RWPE1 (cell line): ENCODE measurements around the gene SHKBP1.
A peak's percentile ranks its signal among the peaks of the same experiment; 100 is the strongest.

Experiments used
- CTCF ChIA-PET: fragments of 350-600 bp; sonication (Branson Sonifier 250); formaldehyde crosslinking; extraction: SDS; loops from one replicate; lab custom pipeline; 2021; lab: Yijun Ruan, JAX
- POLR2A ChIA-PET: fragments of 400-600 bp; formaldehyde crosslinking; extraction: SDS; loops from one replicate; lab custom pipeline; 2020; ENCODE audit warnings: antibody characterized with exemption; ENCODE audit not compliant: low non-redundant PET; lab: Yijun Ruan, JAX
- DNase-seq: peaks from one replicate; pipeline ENCODE4 v3.0.0; 2012; ENCODE audit warnings: low spot score
- H3K27ac ChIP-seq: fragments of 450-650 bp; 2 replicates; pipeline ENCODE4 v1.5.1; 2017
- CTCF ChIP-seq: fragments of 450-650 bp; conservative IDR thresholded peaks from 2 replicates; pipeline ENCODE4 v1.5.1; 2017; ENCODE audit warnings: low read depth, mild to moderate bottlenecking

SHKBP1 gene

GRCh38 chr19:40608240-40608621 is 31.6 kb downstream of the SHKBP1 start:
- ChIA-PET POLR2A (no interaction called here), CTCF (interaction anchor here (3.7 kb wide), 1 partner anchor 26 kb away, joined by 18 read pairs; no protein-coding TSS in a partner anchor)
- no peak for TF ChIP-seq CTCF
- no peak for DNase-seq
- peak overlapping the region; percentile 99 for H3K27ac ChIP-seq

GRCh38 chr19:40608957-40609356 is 32.3 kb downstream of the SHKBP1 start:
- ChIA-PET POLR2A (no interaction called here), CTCF (interaction anchor here (3.7 kb wide), 1 partner anchor 26 kb away, joined by 18 read pairs; no protein-coding TSS in a partner anchor)
- DNase-seq: no peak
- peak overlapping the region; percentile 99 for H3K27ac ChIP-seq
- TF ChIP-seq CTCF: no peak

GRCh38 chr19:40609561-40610395 is 33.1 kb downstream of the SHKBP1 start:
- CTCF ChIA-PET: interaction anchor here (0.6 to 3.7 kb wide), 3 partner anchors 25 to 517 kb away, joined by 3 to 18 read pairs (median 3); no protein-coding TSS in a partner anchor
- POLR2A ChIA-PET: no interaction called here
- peak; percentile 95 for DNase-seq
- peak overlapping the region; percentile 96 for H3K27ac ChIP-seq
- TF ChIP-seq CTCF: no peak

- ChIA-PET CTCF (interaction anchor here (0.6 to 3.7 kb wide), 3 partner anchors 24 to 516 kb away, joined by 3 to 18 read pairs (median 3); no protein-coding TSS in a partner anchor), POLR2A (no interaction called here)
- TF ChIP-seq CTCF: no peak
- no peak for DNase-seq
- peak overlapping the region; percentile 96 for H3K27ac ChIP-seq
Measured at GRCh38 chr19:40610396-40611064, 33.9 kb downstream of the SHKBP1 start.

- peak overlapping the region; percentile 96 for H3K27ac ChIP-seq
- no peak for DNase-seq
- ChIA-PET POLR2A (no interaction called here), CTCF (interaction anchor here (3.7 kb wide), 1 partner anchor 23 kb away, joined by 18 read pairs; no protein-coding TSS in a partner anchor)
- no peak for TF ChIP-seq CTCF
Measured at GRCh38 chr19:40611096-40611495, 34.4 kb downstream of the SHKBP1 start.

DNA sequence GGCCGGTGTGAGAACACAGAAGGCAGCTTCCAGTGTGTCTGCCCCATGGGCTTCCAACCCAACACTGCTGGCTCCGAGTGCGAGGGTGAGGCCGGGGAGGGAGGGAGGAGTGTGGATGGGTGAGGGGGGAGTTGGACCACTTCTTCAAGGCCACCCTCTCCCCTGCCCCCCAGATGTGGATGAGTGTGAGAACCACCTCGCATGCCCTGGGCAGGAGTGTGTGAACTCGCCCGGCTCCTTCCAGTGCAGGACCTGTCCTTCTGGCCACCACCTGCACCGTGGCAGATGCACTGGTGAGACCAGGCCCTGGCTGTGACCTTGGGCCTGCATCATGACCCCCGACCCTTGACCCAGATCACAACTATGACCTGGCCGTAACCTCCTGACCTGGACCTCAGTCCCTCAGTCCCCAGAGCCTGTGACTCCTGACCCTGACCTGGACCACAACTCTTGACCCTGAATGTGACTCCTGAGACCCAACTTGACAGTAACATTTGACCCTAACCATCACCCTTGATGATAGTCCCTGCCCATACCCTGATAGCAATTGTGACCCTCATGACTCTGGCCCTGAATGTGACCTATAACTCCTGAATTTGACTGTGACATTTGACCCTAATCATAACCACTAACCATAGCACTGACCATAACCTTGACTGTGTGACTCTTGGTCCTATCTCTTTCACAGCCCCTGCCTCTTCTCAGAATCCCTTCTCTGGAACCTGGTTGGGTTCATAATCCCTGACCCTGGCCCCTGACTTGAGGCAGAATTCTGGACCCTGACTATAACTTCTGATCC is 35.4 kb downstream of the SHKBP1 start:
- peak overlapping the region; percentile 96 for H3K27ac ChIP-seq
- CTCF ChIA-PET: no interaction called here

More for the DNA sequence above, 35.4 kb downstream of the SHKBP1 start:
- POLR2A ChIA-PET: no interaction called here
- no peak for TF ChIP-seq CTCF
- no peak for DNase-seq
